GM12892 (cell line): Measurements from ENCODE around the gene ARHGEF25.

Source experiments
- POLR2A ChIP-seq: IDR thresholded peaks from 2 replicates; pipeline ENCODE4 v1.6.1; 2011; ENCODE audit warnings: low read depth, low read length, control low read depth
- POLR2AphosphoS5 ChIP-seq: IDR thresholded peaks from 2 replicates; pipeline ENCODE4 v1.6.1; 2011; ENCODE audit warnings: low read depth, low read length, control low read depth

GRCh38 chr12:57661376-57661775 lies 50.1 kb downstream of the ARHGEF25 start:
- no peak for TF ChIP-seq POLR2A
- TF ChIP-seq POLR2AphosphoS5 = no peak
